Chondrocyte (in vitro differentiated cells): Measurements from ENCODE around the gene SPATA33. TPM values are rescaled to one million over a fixed set of nuclear protein-coding genes. Genes with fewer than 3 reads are reported as not detected.

Source experiments
- DNase-seq: peaks from one replicate; pipeline ENCODE4 v3.0.0; 2021; ENCODE audit warnings: mixed read lengths, low spot score
- H3K27ac Mint-ChIP-seq: one replicate; pipeline ENCODE4 v1.8.0; 2021; ENCODE audit warnings: mild to moderate bottlenecking, moderate library complexity, mixed read lengths; ENCODE audit not compliant: unreplicated experiment
- H3K27me3 Mint-ChIP-seq: 2 replicates; pipeline ENCODE4 v1.8.0; 2021; ENCODE audit warnings: low read depth, mixed read lengths
- H3K36me3 Mint-ChIP-seq: 2 replicates; pipeline ENCODE4 v1.8.0; 2021; ENCODE audit warnings: low read depth, mixed read lengths
- H3K4me1 Mint-ChIP-seq: 2 replicates; pipeline ENCODE4 v1.8.0; 2021; ENCODE audit warnings: low read depth, mild to moderate bottlenecking, mixed read lengths
- H3K4me3 Mint-ChIP-seq: one replicate; pipeline ENCODE4 v1.8.0; 2021; ENCODE audit warnings: mild to moderate bottlenecking, moderate library complexity, mixed read lengths; ENCODE audit not compliant: unreplicated experiment
- H3K9me3 Mint-ChIP-seq: 2 replicates; pipeline ENCODE4 v1.8.0; 2021; ENCODE audit warnings: low read depth, mixed read lengths
- CTCF ChIP-seq: fragments of 200-600 bp; sonication (generic); IDR thresholded peaks from 2 replicates; pipeline ENCODE4 v1.5.0; 2021; ENCODE audit warnings: antibody characterized with exemption, mild to moderate bottlenecking, moderate library complexity
- total RNA-seq: library from RNA; stranded (reverse); gene quantifications from 3 replicates; pipeline ENCODE4 v1.2.1, GENCODE V29; 2021

SPATA33 gene
- total RNA-seq, 1 donor from 2014 or later, result 8.8 TPM

- Mint-ChIP-seq H3K9me3 (no peaks in the 10 kb centered on the region), H3K27me3 (no peaks in the 10 kb centered on the region), H3K36me3 (no peaks in the 10 kb centered on the region), H3K4me3 (no peak overlapping the region), H3K27ac (no peak overlapping the region), H3K4me1 (peaks cover 8% of the 10 kb centered on the region)
- TF ChIP-seq CTCF, result no peak
- no peak for DNase-seq
These were observed 18.3 kb upstream of the SPATA33 start for GRCh38 chr16:89639385-89639784.

- Mint-ChIP-seq H3K4me3 (no peak overlapping the region), H3K27ac (peak overlapping the region; percentile 64), H3K4me1 (peaks cover 8% of the 10 kb centered on the region), H3K9me3 (no peaks in the 10 kb centered on the region), H3K36me3 (peaks cover 10% of the 10 kb centered on the region), H3K27me3 (no peaks in the 10 kb centered on the region)
- DNase-seq, result no peak
- peak; percentile 64 for TF ChIP-seq CTCF
These were observed 16.0 kb upstream of the SPATA33 start for GRCh38 chr16:89641458-89642119.

DNA sequence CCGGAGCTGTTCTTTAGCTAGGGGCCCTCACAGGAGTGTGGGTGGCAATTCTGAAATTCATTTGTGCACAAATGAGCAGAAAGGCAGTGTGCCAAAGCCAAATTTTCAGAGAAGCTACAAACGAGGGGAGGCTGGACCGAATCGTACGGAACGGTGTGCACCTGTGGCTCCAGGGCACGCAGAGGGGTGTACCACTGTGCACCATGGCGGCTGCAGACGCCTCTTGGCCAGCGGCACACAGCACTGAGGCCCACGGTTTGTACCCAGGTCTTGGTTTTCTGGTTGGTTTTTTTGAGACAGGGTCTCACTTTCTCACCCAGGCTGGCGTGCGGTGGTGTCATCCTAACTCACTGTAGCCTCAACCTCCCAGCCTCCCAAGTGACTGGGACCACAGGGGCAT lies 15.1 kb upstream of the SPATA33 start:
- no peak overlapping the region for H3K27ac Mint-ChIP-seq
- no peak overlapping the region for H3K4me3 Mint-ChIP-seq
- TF ChIP-seq CTCF, result no peak
- H3K36me3 Mint-ChIP-seq, result peaks cover 11% of the 10 kb centered on the region
- H3K27me3 Mint-ChIP-seq, result no peaks in the 10 kb centered on the region
- DNase-seq, result no peak
- peaks cover 8% of the 10 kb centered on the region for H3K4me1 Mint-ChIP-seq
- H3K9me3 Mint-ChIP-seq, result no peaks in the 10 kb centered on the region

- H3K9me3 Mint-ChIP-seq, result no peaks in the 10 kb centered on the region
- no peaks in the 10 kb centered on the region for H3K27me3 Mint-ChIP-seq
- no peak for DNase-seq
- no peak for TF ChIP-seq CTCF
- H3K4me3 Mint-ChIP-seq, result no peak overlapping the region
- peaks cover 11% of the 10 kb centered on the region for H3K36me3 Mint-ChIP-seq
- H3K4me1 Mint-ChIP-seq, result peaks cover 8% of the 10 kb centered on the region
- no peak overlapping the region for H3K27ac Mint-ChIP-seq
These were observed 13.8 kb upstream of the SPATA33 start for GRCh38 chr16:89643769-89644300.

DNA sequence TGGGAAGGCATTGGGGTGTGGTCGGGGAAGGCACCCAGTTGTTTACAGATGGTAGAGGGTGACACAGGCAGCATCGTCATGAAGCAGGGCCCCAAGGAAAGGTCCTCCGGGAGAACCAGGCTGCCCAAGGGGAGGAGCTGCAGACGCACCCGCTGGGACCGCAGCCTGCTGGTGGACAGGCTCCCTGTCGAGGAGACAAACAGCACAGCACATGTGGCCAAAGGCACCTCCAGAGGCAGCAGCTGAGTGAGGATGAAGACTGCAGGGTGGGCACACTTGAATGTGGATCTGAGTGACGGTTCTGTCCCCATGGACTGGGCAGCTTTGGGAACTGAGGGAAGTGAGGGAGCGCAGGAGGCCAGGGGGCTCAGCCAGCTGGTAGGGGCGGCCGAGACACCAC lies 12.5 kb upstream of the SPATA33 start:
- Mint-ChIP-seq H3K27ac (no peak overlapping the region), H3K4me1 (peaks cover 8% of the 10 kb centered on the region), H3K27me3 (no peaks in the 10 kb centered on the region), H3K9me3 (no peaks in the 10 kb centered on the region), H3K36me3 (peaks cover 14% of the 10 kb centered on the region), H3K4me3 (no peak overlapping the region)
- no peak for TF ChIP-seq CTCF
- no peak for DNase-seq
